HL-60/S4 treated with phorbol 12-myristate 13-acetate at 8.2 ng/mL for 4 days and 3 days (cell line): ENCODE measurements around the gene C7.

ENCODE experiments used
- in situ Hi-C: fragments of 300-500 bp; cut with MboI; formaldehyde crosslinking; loops from 2 replicates; pipeline ENCODE4 v1.15.0; 2022; ENCODE audit warnings: low sequenced_read_pairs

The C7 gene

DNA sequence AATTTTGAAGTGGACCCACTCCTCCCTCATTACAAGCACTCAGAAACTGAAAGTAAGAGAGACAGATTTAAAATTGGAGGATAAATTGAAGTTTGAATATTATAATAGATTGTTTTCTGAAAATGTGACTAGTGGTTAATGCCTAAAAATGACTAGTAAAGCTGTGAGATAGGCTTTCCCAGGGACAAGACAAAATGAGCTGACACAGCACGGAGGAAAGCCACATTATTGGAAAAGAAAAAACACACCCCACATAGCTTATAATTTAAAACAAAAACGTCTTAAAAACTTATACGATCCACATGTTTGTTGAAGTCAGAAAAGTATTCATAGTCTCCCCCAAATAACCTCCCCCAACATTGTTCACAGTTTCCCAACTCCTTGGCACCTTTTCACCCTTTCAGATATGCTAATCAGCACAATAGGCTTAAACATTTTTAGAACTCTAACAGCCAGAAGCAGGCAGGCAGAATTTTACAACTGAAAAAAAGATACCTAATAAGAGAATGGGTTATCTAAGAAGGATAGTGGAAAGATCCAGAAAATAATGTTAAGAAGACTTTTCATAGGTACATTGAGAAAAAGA lies 6.1 kb downstream of the C7 start:
- in situ Hi-C loops: no loop called here

DNA sequence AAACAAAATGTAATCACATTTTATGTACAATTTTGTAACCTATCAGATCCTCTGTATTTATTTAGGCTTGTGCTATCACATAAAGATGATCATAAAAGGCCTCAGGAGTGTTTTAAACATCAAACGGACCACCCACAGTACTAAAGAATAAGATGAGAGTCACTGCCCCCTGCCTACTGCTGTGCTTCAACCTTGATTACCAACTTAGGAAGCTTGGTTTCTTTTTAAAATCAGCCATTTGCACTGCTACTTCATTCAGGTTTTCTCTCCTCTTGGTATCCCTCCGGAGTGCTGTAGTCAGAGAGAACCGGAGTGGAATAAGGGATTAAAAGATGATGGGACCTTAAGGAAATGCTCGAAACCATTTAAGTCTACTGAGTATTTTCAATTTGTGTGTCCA lies 6.9 kb downstream of the C7 start:
- in situ Hi-C loops: no loop called here

DNA sequence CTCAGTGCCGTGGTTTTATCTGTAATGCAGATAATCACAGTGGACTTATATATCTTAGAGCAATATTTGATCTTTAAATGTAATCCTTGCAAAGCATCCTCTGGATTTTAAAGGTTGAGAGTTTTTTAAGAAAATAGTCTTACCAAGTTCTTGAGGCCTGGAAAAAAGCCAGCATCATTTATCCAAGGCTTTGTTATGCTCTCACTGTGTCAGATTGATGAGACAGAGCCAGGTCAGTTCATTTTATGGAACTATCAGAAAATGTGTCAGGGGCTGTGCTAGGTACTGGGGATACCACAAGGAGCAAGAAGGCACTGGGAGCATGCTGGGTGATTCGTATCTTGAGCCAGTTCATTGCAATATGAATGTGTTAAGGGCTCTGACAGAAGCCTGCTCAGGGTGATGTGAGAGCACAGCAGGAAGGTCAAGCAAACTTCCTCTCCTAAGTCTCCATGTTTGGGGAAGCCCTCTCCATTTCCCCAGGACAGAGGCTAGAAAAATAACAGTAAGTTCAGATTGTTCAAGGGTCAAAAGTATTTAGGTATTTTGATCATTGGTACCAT lies 19.7 kb downstream of the C7 start:
- in situ Hi-C loops: no loop called here

DNA sequence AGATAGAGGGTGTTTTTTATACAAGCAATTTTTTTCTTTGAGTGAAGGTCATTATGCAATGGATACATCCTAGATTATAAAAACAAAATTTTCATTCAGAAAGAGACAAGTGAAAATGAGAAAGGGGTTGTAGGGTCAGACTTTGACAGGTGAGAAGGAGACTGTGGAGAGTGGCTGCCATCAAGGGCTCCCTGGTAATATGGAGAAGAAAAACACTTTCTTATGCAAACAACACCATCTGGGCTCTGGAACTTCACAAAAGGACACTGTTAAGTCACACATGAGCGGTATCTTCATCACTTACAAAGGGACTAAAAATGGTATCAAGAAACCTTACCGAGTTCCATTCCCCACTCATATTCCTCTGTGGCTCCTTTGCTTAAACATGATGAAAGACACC lies 23.5 kb downstream of the C7 start:
- in situ Hi-C loops: no loop called here

DNA sequence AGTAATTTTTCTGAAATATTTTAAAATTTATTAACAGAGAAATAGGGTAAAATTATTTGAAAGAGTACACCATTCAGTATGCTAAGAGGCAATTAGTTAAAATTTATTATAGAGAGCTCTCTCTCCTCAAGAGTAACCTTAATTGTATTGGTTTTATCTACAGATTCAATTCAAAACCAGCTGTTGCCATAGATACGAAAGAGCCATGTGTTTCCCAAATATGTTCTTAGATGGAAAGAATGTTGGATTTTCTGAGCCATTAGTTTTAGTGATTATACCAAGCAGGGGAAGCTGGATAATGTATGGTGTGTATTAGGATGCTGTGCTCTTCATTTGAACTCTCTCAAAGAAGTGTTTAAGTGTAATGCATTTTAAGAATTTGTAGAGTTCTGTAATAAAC lies 27.8 kb downstream of the C7 start:
- in situ Hi-C loops: no loop called here

DNA sequence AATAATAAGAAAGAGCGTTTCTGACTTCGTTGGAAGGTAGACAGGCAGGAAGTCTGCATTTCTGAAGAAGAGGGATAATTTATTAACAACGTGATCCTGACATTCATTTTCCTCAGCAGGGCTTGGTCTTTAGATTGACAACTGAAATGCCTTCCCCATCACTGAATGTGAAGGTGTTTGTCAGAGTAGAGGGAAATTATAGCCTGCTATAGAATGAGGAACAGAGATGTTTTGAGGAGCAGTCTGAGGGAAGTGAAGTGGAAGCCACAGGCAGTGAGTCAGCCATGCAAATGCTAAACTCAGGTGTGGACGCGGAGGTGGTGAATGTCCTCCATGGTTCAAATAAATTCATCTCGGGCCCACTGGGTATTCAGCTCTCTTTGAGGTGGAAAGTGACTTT lies 30.5 kb downstream of the C7 start:
- in situ Hi-C loops: no loop called here

DNA sequence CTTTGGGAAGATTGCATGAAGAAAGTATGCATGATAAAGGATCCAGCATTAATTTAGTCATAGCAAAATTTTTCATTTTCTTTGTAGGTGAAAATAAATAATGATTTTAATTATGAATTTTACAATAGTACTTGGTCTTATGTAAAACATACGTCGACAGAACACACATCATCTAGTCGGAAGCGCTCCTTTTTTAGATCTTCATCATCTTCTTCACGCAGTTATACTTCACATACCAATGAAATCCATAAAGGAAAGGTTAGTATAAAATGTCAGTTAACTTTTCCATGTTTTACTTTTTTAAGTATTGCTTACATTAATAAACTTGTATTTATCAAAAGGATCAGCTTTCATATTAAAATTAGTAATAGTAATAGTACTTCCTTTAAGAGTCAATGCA lies 35.8 kb downstream of the C7 start:
- in situ Hi-C loops: no loop called here

DNA sequence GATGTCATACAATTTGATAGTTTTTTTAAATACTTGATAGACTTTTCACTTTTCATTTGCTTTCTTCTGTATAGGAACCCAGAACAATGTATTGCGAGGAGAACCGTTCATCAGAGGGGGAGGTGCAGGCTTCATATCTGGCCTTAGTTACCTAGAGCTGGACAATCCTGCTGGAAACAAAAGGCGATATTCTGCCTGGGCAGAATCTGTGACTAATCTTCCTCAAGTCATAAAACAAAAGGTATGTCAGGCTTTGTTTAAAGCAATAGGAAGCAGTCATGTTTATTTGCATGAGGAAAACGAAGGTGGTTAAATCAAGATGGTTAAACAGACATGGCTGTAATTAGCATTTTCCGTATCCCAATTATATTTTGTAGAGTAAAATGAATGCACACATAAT lies 46.0 kb downstream of the C7 start:
- in situ Hi-C loops: no loop called here

DNA sequence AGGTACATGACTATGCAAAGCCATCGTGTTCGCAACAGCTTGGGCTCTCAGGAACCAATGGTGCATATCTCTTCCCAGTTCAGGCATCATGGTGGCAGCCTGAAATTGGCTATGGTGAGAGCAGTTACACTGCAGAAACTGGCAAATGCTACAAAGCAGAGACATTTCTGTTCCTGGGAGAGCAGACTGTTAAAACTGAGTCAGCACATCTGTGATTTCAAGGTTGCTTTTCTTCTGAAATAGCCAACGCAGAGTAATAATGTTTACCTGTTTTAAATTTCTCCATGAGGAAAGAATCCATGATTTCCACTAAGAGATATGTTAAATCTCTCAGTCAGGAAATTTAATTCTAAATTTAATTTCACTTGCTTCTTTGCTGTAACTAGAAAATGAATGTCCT lies 47.8 kb downstream of the C7 start:
- in situ Hi-C loops: no loop called here

DNA sequence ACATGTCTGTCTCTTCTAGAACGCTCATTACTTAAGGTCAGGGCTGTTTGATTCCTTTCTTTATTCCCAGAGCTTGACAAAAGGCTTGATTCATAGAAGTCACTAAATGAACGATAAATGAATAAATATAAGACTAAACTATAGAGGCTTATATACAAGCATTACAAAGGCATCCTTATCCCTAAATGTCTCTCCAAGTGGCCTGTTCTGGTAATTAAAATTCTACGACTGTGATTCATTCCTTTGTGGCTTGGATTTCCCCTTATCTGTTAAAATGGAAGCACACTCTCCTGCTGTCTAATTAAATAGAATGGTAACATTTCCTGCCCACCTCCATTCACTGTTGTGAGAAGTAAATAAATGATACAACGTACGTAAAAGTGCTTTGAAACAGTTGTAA lies 49.5 kb downstream of the C7 start:
- in situ Hi-C loops: no loop called here

DNA sequence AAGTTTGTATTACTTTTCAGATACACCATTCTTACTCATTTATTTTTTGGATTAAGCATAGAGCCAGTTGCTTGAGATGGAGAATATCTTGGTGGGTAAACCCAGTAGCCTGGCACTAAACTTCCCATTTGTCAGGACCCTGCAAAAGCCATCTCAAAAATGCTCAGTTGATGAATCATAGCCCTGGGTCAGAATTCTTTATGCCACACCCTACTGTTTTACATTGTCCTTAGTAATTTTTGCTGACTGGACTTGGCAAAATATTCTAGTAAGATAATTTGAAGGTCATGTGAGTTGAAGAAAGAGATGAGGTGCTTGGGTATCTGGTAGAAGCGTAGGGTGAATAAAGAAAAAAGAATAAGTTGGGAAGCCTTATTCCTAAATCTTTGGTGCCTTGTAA lies 50.7 kb downstream of the C7 start:
- in situ Hi-C loops: no loop called here

DNA sequence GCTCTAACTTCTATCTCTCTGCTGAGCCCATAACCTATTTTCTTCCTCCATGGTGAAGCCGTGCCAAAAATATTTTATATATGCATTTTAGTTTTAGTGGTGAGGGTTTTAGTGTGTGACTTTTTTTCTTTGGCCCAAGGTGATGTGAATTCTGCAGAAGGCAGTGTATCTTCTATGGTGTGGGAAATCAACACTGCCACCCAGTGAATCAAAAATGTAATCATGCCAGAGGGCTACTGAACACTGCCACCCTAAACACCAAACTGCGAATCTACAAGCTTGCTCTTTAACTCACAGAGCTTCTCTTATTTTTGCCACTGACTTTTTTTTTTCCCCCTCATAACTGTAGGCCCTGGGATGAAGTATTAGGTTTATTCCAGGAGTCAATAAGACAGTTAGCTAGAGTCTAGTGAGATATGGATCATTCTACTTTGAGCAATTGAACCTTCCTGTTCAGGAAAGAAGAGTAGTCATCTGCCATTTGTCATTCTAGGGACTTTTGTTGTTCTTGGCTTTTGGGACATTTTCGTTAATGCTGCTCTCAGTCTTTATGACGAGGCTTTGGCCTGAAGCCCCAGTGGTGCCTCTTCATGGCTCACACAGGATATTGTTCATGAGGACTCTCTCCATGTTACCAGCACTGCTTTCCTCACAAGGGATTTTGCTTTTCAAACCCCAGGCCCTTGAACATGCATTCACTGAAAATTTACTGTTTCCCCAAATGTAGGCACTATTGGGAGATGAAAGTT lies 53.1 kb downstream of the C7 start:
- in situ Hi-C loops: no loop called here

DNA sequence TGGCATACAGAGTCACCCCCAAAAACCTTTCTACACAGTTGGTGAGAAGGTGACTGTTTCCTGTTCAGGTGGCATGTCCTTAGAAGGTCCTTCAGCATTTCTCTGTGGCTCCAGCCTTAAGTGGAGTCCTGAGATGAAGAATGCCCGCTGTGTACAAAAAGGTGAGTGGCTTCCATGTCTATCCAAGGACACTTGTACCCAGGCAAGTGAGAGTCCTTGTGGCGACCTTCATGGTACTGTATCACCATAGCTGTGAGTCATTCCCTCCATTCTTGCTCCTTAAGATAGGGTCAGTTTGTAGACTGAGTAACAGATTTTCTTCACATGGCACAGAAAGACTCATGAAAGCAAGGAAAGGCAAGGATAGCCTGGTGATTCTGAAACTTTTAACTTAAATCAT lies 63.1 kb downstream of the C7 start:
- in situ Hi-C loops: no loop called here

DNA sequence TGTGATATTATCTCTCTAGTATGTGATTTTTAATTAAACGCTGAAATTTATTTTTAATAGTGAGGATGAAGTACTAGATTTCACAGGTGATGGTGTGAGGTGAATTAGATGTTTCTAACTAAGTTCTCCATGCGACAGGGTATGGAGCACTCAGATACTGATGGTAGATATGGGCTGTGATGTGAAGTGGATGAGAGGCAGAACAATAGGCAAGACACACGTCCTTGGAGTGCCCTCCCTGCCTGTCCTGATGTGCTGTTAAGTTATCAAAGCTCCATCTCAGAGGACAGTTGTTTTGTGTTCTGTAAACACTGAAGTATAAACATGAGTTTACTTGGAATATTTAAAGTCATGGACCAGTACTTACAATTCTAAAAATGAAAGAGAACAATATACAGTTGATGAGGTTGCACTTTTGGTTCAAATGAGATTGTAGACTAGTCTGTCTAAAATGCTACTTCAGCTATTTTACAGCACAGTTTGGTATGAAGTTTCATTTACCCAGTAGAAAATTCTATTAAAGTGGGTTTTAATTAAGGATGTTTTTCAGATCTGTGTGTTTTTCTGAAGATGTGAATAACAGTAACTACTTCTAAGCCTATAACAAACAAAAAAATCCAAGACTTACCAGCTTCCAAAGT lies 64.2 kb downstream of the C7 start:
- in situ Hi-C loops: no loop called here

DNA sequence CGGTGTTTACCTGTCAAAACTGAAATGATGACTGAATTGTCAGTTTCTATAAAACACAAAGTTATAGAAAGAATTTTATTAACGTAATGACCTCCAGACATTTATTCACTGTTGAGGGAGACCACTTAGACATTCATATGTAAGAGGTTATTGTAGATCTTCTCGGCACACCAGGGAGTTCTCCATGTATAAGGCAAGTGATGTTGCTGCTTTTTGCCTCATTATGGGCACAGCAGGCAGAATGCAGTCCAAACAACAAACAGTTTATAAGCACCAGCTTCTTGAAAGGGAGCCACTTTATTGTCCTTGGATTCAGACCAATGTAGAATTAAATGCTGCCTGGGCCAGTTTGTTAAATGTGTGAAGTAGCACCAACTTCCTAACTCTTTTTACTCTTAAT lies 66.7 kb downstream of the C7 start:
- in situ Hi-C loops: no loop called here

DNA sequence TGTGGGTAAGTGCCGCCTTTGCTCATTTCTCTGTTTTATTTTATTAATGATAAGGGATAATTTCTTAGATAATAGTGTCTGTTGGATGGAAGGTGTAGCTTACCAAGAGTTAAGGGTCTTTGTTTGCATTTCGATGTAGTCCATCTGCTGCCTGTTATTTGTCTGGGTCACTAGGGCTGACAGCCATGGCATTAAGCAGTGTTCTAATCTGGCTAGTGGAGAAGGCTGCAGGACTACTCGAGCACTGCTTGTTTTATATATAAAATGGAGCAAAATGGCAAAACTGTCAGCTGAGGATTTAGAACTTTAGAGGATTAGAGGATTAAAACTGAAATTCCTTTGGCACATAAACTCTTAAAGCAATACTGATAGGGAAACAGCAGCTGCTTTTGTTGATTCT lies 67.5 kb downstream of the C7 start:
- in situ Hi-C loops: no loop called here

DNA sequence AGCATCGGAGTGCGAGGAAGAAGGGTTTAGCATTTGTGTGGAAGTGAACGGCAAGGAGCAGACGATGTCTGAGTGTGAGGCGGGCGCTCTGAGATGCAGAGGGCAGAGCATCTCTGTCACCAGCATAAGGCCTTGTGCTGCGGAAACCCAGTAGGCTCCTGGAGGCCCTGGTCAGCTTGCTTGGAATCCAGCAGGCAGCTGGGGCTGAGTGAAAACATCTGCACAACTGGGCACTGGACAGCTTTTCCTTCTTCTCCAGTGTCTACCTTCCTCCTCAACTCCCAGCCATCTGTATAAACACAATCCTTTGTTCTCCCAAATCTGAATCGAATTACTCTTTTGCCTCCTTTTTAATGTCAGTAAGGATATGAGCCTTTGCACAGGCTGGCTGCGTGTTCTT lies 72.1 kb downstream of the C7 start:
- in situ Hi-C loops: no loop called here

DNA sequence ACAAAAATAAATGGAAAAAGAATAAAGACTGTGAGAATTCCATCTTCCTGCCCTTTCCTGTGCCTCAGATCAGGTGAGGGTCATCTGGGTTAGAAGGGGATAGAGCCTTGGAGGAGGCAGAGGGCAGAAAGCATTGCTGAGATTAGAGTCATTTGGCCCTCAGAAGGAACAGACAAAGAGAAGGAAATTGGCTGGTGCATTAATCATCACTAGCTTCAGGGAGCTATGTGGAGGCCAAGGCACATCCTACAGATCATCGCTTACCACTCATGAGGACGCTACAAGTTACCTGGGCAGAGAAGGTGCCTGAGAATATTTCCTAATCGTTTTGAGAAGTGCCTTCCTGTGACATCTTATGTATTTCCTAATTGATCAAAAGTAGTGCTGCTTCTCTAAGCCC lies 74.5 kb downstream of the C7 start:
- in situ Hi-C loops: no loop called here

DNA sequence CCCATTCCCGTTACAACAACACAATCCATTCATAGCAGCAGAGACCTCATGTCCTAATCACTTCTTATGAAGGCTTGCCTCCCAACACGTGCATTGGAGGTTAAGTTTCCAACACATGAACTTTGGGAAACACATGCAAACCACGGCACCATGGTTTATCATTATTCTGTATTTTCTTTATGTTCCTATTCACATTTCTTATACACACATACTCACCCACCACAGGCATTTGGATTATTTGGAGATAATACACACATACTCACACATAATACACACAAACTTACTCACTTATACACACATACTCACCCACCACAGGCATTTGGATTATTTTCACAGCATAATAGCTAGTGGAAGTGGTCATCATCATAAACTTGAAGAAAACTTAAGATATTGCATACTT lies 75.6 kb downstream of the C7 start:
- in situ Hi-C loops: no loop called here

DNA sequence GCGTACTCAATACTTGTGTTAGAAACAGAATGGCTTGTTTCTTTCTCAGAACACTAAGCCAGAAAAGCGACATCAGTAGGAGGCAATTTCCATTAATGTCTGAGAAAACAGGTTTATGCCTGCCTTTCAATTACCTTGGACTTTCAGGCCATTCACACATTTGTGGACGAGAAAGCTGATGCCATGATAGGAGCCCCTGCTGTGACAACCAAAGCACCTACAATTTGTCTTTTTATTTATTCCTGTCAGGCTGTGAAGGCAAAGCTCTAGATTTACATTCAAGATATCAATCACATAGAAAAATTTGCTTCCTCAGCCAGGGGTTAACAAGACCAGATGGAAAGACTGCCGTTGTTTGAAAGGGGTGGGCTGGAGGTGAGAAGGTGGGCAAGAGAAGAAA lies 76.2 kb downstream of the C7 start:
- in situ Hi-C loops: no loop called here

DNA sequence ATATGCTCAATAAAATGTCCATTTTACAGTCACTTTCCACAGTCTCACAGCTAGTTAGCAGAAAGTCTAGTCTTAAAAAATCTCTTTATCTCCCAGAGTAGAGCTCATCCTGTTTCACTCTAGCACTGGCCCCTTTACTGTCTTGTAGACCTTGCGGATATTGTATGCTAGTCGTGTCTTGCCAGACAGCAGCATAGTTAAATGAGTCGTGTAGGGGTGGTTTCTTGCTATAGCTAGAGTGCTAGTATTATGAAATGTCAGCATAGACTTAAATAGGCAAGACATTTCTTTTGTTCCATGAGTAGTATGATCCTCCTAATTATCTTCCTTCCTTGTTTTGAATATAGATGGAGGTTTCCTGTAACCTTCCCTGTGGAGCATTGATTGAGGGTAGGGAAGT lies 77.4 kb downstream of the C7 start:
- in situ Hi-C loops: no loop called here

DNA sequence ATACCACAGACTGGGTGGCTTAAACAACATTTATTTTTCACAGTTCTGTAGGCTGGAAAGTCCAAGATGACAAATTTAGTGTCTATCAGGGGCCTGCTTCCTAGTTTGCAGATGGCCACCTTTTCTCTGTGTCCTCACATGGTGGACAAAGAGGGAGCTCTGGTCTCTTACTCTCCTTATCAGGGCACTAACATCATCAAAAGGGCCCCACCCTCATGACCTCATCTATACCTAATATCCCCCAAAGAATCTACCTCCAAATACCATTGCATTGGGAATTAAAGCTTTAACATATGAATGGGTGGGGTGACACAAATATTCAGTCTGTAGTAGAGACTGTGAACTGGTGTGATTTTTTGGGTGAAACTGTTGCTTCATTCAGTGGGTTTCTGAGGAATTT lies 78.1 kb downstream of the C7 start:
- in situ Hi-C loops: no loop called here
